NCI-H446 (cell line): ENCODE results near the gene IL18.
"Not testable (repeated sequence)": the region's sequence is repeated elsewhere in the genome, so short reads cannot be mapped to it uniquely, and the experiment has no call there.

ENCODE experiments used
- DNase-seq, 2 experiments: peaks; one replicate each; lab custom pipeline; 2025; lab: John Stamatoyannopoulos, UW

Gene IL18

GRCh38 chr11:112163875-112164685 lies at the start of gene IL18:
TSS of gene IL18 (minus strand) at chr11:112164094. CDS start at chr11:112155053, 9,041 bp downstream.
- DNase-seq = no peak

DNA sequence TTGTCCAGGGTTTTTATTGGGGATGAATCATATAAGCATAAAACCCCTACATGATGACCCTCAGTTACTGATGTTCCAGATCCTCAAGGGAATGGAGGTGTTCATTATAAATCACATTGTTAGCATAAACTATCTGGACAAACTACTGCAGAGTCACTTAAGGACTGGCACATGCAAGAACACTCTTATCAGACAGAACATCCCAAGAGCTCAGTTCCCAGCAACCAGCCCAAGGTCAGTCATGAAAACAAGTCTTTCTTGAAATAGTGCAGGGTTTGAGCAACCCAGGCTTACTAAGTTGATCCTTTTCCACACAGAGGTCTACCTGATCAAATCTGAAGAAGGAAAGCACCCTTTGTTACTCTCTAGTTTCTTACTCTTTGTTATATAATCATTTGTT lies 48.8 kb upstream of the IL18 start:
- DNase-seq = no peak

- no peak for DNase-seq
Measured at GRCh38 chr11:112212290-112212689, 48.4 kb upstream of the IL18 start.

- no peak for DNase-seq
Measured at GRCh38 chr11:112211536-112211935, 47.6 kb upstream of the IL18 start.

GRCh38 chr11:112210890-112211289 lies 47.0 kb upstream of the IL18 start:
- DNase-seq = no peak

DNA sequence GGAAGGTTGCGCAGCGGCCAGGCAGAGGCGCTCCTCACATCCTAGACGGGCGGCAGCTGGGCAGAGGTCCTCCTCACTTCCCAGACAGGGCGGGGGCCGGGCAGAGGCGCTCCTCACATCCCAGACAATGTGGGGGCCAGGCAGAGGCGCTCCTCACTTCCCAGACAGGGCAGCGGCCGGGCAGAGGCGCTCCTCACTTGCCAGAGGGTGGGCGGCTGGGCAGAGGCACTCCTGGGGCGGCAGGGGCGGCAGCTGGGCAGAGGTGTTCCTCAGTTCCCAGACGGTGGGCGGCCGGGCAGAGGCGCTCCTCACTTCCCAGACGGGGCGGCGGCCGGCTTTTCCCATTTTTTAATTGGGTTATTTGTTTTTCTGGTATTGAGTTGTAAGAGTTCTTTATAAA lies 42.2 kb upstream of the IL18 start:
- no peak for DNase-seq

DNA sequence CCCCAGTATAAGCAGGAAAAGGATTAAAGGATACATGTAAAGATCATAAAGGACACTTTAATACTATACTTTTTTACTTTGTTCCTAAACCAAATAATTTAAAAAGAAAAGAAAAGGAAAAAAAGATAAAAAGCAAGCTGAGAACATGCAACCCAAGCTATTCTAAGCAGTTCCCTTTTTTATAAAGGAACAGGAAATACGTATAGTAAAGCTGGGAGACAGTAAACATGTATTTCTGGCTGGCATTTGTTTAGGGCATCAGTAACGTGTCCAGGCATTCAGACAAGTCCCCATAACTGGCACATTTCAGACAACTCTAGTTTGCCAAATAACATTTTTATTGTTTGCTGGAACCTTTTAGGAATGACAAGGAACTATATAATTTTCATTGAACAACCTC lies 36.4 kb upstream of the IL18 start:
- DNase-seq = no peak

DNA sequence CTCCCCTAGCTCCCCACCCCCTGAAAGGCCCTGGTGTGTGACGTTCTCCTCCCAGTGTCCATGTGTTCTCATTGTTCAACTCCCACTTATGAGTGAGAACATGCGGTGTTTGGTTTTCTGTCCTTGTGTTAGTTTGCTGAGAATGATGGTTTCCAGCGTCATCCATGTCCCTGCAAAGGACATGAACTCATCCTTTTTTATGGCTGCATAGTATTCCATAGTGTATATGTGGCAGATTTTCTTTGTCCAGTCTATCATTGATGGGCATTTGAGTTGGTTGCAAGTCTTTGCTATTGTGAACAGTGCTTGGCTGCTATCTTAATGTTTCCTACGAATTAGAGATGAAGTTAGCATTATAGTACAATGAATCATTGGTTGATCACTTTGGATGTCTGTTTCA lies 35.2 kb upstream of the IL18 start:
- DNase-seq = not testable (repeated sequence)

GRCh38 chr11:112196519-112197087 lies 32.7 kb upstream of the IL18 start:
- no peak for DNase-seq

DNA sequence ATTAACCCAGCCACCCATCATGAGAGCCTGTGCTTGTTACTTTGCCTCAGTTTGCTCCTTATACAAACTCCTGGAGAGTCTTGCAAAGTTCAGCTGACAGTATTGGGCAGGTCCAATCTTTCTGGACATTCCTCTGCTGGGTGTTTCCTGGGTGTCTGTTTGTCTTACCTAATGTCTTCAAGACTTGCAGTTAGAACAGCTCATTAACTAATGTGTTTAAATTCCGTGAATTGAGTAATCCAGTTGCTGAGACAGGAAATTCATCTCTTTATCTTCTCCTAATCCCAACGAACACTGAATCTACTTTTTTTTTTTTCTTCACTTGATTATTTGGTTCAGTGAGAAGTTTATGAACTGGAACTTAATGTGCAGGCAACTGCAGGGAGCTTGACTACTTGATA lies 32.1 kb upstream of the IL18 start:
- DNase-seq = no peak

- DNase-seq = not testable (repeated sequence)
Measured at GRCh38 chr11:112195113-112195512, 31.2 kb upstream of the IL18 start.

GRCh38 chr11:112186304-112186703 lies 22.4 kb upstream of the IL18 start:
- DNase-seq = no peak

DNA sequence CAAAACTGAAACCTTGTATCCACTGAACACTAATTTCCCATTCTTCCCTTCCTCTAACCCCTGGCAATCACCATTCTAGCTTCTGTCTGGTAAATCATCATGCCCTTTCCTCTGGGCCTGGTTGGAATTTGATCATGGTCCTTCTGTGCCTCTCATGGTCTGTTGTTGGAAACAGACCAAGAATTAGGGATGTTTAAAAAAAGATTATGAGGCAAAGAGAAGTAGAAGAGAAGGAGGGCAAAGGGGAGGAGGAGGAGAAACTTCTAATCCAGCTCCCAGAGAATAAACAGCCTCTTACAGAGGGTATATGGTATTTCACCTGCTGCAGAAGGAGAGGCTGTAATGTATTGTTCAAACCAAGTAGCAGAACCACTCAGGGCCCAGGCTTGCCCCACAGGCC lies 22.0 kb upstream of the IL18 start:
- DNase-seq = no peak

DNA sequence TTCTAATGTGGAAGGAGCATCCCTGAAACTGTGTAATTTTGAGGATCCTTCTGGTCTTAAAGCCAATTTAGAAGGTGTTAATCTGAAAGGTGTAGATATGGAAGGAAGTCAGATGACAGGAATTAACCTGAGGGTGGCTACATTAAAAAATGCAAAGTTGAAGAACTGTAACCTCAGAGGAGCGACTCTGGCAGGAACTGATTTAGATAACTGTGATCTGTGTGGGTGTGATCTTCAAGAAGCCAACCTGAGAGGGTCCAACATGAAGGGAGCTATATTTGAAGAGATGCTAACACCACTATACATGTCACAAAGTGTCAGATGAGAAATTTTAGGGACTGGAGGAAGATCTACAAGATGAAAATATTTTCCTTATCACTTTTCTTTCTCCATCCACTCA lies 19.0 kb upstream of the IL18 start:
- DNase-seq = no peak

- no peak for DNase-seq
Measured at GRCh38 chr11:112179601-112180000, 15.7 kb upstream of the IL18 start.

GRCh38 chr11:112178936-112179335 lies 15.0 kb upstream of the IL18 start:
- DNase-seq = no peak

DNA sequence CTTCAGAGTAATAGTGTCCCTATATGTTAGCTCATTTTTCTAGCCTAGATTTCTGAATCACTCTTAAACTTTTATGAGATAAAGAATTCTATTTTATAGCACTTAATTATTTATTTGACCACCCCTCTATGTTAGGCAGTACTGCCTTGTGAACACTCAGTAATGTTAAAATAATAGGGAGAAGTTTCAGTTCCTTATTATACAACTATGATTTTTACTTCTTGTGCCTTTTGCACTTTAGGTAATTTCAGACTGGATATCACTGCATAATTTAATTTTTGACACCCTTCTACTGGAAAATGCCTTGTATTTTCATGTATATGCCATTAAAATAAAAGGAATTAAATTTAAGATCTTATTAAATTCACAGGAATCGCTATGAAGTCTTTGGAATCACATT lies 14.5 kb upstream of the IL18 start:
- DNase-seq = no peak

- no peak for DNase-seq
Measured at GRCh38 chr11:112177589-112177988, 13.7 kb upstream of the IL18 start.

DNA sequence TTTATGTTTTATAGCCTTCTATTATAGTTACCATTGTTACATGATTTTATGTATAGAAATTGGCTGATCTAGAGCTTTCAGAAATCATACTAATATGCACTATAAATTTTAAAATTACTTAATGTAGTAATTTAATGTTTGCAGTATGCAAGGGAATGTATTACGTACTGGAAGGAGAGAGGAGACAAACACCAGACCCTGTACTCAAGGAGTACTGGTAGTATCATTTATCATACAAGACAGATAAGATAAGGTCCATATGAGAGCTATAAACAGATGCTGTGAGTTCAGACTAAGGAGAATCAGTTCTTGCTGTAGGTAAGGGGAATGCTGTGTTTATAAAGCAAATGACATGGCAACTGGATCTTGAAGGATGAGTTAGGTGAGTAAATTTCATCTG lies 12.2 kb upstream of the IL18 start:
- no peak for DNase-seq

DNA sequence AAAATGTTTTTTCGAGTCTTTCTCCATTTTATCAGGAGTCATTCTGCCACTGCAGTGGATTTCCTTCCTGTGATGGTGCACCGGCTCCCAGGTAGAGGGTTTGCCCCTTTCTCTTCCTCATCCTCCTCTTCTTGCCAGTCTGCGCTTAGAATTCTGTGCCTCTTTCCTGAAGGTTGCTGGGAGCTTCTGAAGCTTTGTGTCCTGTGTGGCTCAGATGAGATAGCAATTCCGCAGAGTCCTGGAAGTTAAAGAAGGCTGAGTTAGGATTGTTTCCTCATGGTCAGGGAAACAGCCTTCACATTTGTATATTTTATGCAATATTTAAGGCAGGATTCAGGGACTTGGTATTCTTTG lies 11.7 kb upstream of the IL18 start:
- no peak for DNase-seq

- no peak for DNase-seq
Measured at GRCh38 chr11:112174789-112175598, 11.1 kb upstream of the IL18 start, which contains the start of gene BCO2. TSS of gene BCO2 (plus strand) at chr11:112175512. CDS start at chr11:112175602, 90 bp downstream.

DNA sequence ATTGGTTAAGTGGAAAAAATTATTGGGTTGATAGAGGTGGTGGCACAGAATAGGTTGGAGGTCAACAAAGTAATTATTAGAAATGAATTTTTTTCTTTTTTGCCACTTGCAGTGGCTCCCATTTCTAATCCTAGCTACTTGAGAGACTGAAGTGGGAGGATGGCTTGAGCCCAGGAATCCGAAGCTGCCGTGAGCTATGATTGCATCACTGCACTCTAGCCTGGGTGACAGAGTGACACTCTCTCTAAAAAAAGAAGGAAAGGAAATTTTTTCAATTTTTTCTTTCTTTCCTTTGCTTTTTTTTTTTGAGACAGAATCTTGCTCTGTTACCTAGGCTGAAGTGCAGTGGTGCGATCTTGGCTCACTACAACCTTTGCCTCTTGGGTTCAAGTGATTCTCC lies 9.3 kb upstream of the IL18 start:
- DNase-seq = no peak
